ENCODE data around the gene GPS1. TPM values are rescaled to one million over a fixed set of nuclear protein-coding genes. Genes with fewer than 3 reads are reported as not detected.

The GPS1 gene
- total RNA-seq, 1 donor from 2014 or later = 103 TPM

- no peak for DNase-seq (ENCODE audit: low spot score)
Observed at GRCh38 chr17:82092995-82093751, 41.5 kb downstream of the GPS1 start.

DNA sequence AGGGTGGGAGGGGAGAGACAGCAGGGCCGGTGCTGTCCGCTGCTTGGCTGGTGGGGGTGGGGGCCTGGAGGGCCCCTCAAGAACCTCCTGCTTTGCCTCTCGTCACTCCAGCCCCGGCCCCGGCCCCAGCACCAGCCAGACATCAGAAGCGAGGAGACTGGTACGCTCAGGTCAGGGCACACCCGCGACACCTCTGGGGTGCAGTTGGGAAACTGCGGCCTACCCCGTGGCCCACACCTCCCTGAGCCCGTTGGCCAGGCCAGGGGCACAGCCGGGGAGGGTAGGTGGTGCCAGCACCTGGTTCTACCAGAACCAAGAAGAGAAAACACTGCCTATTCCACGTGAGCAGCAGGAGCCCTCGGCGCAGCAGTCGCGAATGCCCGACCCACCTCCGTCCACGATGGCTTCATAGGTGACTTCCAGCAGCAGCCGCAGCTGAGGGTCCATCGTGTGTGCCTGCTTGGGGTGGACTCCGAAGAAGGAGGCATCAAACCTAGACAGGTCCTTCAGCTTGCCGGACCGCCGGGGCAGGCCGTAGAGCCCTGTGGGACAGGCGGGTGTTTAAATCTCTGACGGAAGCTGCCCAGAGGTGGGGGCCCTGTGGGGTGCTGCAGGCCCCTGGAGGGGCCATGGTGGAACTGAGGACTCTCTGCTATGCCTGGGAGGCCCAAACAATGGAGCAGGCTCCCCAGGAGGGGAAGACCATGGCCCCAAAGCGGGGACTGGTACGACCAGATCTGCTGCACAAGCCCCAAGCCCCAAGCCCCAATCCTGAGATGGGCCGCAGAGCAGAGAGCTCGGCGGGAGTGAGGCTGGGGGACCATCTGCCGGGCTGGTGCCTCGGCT lies 43.5 kb downstream of the GPS1 start:
- Mint-ChIP-seq H3K27ac (no peak overlapping the region), H3K36me3 (ENCODE audit: low read depth) (peaks cover 34% of the 10 kb centered on the region), H3K9me3 (no peaks in the 10 kb centered on the region), H3K4me1 (ENCODE audit: low read depth) (peaks cover 7% of the 10 kb centered on the region), H3K27me3 (ENCODE audit: low read depth) (no peaks in the 10 kb centered on the region), H3K4me3 (ENCODE audit: low read depth) (peak overlapping the region; percentile 77)
- DNase-seq (ENCODE audit: low spot score) = no peak
- intact Hi-C loops (cut with micrococcal nuclease) = no loop called here

More at GRCh38 chr17:82092995-82093751, 41.5 kb downstream of the GPS1 start:
- peaks cover 4% of the 10 kb centered on the region for H3K4me1 Mint-ChIP-seq (ENCODE audit: low read depth)
- H3K4me3 Mint-ChIP-seq (ENCODE audit: low read depth) = no peak overlapping the region
- H3K36me3 Mint-ChIP-seq (ENCODE audit: low read depth) = peaks cover 36% of the 10 kb centered on the region
- intact Hi-C loops (cut with micrococcal nuclease) = no loop called here
- H3K9me3 Mint-ChIP-seq = no peaks in the 10 kb centered on the region
- H3K27ac Mint-ChIP-seq = peak overlapping the region; percentile 49
- H3K27me3 Mint-ChIP-seq (ENCODE audit: low read depth) = no peaks in the 10 kb centered on the region

GRCh38 chr17:82095777-82096708 lies 44.3 kb downstream of the GPS1 start:
- peaks cover 7% of the 10 kb centered on the region for H3K4me1 Mint-ChIP-seq (ENCODE audit: low read depth)
- H3K27ac Mint-ChIP-seq = peak overlapping the region; percentile 49
- no peaks in the 10 kb centered on the region for H3K27me3 Mint-ChIP-seq (ENCODE audit: low read depth)
- peaks cover 32% of the 10 kb centered on the region for H3K36me3 Mint-ChIP-seq (ENCODE audit: low read depth)
- intact Hi-C loops (cut with micrococcal nuclease) = no loop called here
- no peak for DNase-seq (ENCODE audit: low spot score)
- H3K9me3 Mint-ChIP-seq = no peaks in the 10 kb centered on the region
- H3K4me3 Mint-ChIP-seq (ENCODE audit: low read depth) = peak overlapping the region; percentile 77

DNA sequence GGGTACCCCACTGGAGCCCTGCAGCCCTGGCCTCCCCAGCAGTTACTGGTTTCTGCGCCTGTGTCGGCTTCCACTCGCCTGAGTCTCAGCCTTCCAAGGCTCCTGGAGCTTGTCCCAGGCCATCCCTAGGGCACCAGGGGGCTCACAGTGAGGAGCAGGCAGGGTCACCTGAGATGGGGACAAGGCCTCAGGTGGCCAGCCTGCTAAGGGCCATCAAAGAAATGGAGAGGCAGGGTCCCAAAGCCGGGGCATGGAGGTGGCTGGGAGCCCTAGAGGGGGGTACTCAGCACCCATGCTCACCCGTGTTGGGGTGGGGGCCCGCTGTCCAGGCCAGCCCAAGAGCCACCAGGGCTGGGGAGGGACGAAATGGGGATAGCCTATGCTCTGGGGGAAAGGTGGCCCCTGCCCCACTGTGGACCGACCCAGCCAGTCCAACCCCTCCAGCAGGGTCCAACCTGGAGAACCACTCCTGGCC lies 45.0 kb downstream of the GPS1 start:
- no peaks in the 10 kb centered on the region for H3K27me3 Mint-ChIP-seq (ENCODE audit: low read depth)
- H3K4me1 Mint-ChIP-seq (ENCODE audit: low read depth) = peaks cover 7% of the 10 kb centered on the region
- intact Hi-C loops (cut with micrococcal nuclease) = no loop called here
- DNase-seq (ENCODE audit: low spot score) = no peak
- no peaks in the 10 kb centered on the region for H3K9me3 Mint-ChIP-seq
- peaks cover 31% of the 10 kb centered on the region for H3K36me3 Mint-ChIP-seq (ENCODE audit: low read depth)
- peak overlapping the region; percentile 55 for H3K27ac Mint-ChIP-seq
- H3K4me3 Mint-ChIP-seq (ENCODE audit: low read depth) = peak overlapping the region; percentile 77

GRCh38 chr17:82097184-82097918 lies 45.7 kb downstream of the GPS1 start:
- Mint-ChIP-seq H3K9me3 (no peaks in the 10 kb centered on the region), H3K4me1 (ENCODE audit: low read depth) (peaks cover 7% of the 10 kb centered on the region), H3K36me3 (ENCODE audit: low read depth) (peaks cover 30% of the 10 kb centered on the region), H3K4me3 (ENCODE audit: low read depth) (peak overlapping the region; percentile 77), H3K27ac (peak overlapping the region; percentile 55), H3K27me3 (ENCODE audit: low read depth) (no peaks in the 10 kb centered on the region)
- intact Hi-C loops (cut with micrococcal nuclease) = no loop called here
- DNase-seq (ENCODE audit: low spot score) = no peak

- peaks cover 7% of the 10 kb centered on the region for H3K4me1 Mint-ChIP-seq (ENCODE audit: low read depth)
- H3K4me3 Mint-ChIP-seq (ENCODE audit: low read depth) = peak overlapping the region; percentile 70
- no peaks in the 10 kb centered on the region for H3K9me3 Mint-ChIP-seq
- peaks cover 32% of the 10 kb centered on the region for H3K36me3 Mint-ChIP-seq (ENCODE audit: low read depth)
- no peak for DNase-seq (ENCODE audit: low spot score)
- H3K27ac Mint-ChIP-seq = peak overlapping the region; percentile 12
- intact Hi-C loops (cut with micrococcal nuclease) = loop anchor here (1.0 kb wide), 1 partner anchor 8 kb away; no protein-coding TSS in a partner anchor
- no peaks in the 10 kb centered on the region for H3K27me3 Mint-ChIP-seq (ENCODE audit: low read depth)
Observed at GRCh38 chr17:82097919-82098168, 46.1 kb downstream of the GPS1 start.

DNA sequence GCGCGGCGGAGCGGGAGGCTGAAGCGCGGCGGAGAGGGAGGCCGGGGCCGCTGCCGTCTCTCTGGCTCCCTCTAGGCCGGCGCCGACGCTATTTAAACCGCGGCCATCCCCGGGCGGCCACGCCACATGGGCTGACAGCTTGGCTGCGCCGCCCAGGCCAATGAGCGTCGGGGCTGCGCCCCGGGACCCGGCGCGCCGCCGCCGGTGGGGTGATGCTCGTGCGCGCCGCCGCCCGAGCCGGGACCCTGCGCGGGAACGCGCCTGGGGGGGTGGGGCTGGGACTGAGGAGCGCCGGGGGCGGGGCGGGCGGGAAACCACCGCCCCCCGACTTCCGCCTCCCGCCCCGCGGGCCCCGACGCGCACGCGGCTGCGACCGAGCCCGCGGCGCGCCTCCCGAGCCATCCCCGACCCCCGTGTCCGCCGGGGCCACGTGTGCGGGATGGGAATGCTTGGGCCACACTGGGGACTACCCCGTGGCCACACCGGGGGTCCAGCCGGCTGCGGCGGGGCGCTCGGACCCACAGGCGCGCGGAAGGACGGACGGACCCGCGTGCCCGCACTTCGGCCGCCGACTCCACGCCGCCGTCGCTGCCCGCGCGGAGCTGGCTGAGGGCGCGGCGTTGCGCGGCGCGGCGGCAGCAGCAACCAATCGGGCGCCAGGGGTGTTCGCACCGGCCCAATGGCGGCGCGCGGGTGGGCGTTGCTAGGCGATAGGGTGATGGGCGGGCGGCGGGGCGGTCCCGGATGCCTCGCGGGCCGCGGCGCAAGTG lies 46.7 kb downstream of the GPS1 start, which contains the start of gene FASN:
TSS of gene FASN (minus strand) at position 68 of the 770 bp plus-strand sequence. CDS start 1,791 bp downstream, outside the sequence.
- peak within 1 kb of the TSS; percentile 55 for H3K27ac Mint-ChIP-seq
- H3K4me1 Mint-ChIP-seq (ENCODE audit: low read depth) = peaks cover 5% of the 10 kb centered on the region
- DNase-seq (ENCODE audit: low spot score) = peak; percentile 91
- H3K9me3 Mint-ChIP-seq = no peaks in the 10 kb centered on the region
- intact Hi-C loops (cut with micrococcal nuclease) = loop anchor here (1.0 kb wide), 1 partner anchor 8 kb away; no protein-coding TSS in a partner anchor
- peak within 1 kb of the TSS; percentile 77 for H3K4me3 Mint-ChIP-seq (ENCODE audit: low read depth)
- H3K27me3 Mint-ChIP-seq (ENCODE audit: low read depth) = no peaks in the 10 kb centered on the region
- peaks cover 28% of the 10 kb centered on the region for H3K36me3 Mint-ChIP-seq (ENCODE audit: low read depth)

GRCh38 chr17:82098939-82099763 lies 47.5 kb downstream of the GPS1 start:
- Mint-ChIP-seq H3K9me3 (no peaks in the 10 kb centered on the region), H3K36me3 (ENCODE audit: low read depth) (peaks cover 27% of the 10 kb centered on the region), H3K4me1 (ENCODE audit: low read depth) (peaks cover 5% of the 10 kb centered on the region), H3K27me3 (ENCODE audit: low read depth) (no peaks in the 10 kb centered on the region), H3K27ac (peak overlapping the region; percentile 90), H3K4me3 (ENCODE audit: low read depth) (peak overlapping the region; percentile 85)
- intact Hi-C loops (cut with micrococcal nuclease) = loop anchor here (1.0 kb wide), 1 partner anchor 7 kb away; no protein-coding TSS in a partner anchor
- DNase-seq (ENCODE audit: low spot score) = no peak

GRCh38 chr17:82100502-82101298 lies 49.0 kb downstream of the GPS1 start:
- peaks cover 5% of the 10 kb centered on the region for H3K4me1 Mint-ChIP-seq (ENCODE audit: low read depth)
- H3K9me3 Mint-ChIP-seq = no peaks in the 10 kb centered on the region
- H3K27ac Mint-ChIP-seq = no peak overlapping the region
- no peaks in the 10 kb centered on the region for H3K27me3 Mint-ChIP-seq (ENCODE audit: low read depth)
- H3K36me3 Mint-ChIP-seq (ENCODE audit: low read depth) = peaks cover 18% of the 10 kb centered on the region
- intact Hi-C loops (cut with micrococcal nuclease) = loop anchor here (5.0 kb wide), 1 partner anchor 52 kb away; no protein-coding TSS in a partner anchor
- peak overlapping the region; percentile 85 for H3K4me3 Mint-ChIP-seq (ENCODE audit: low read depth)
- DNase-seq (ENCODE audit: low spot score) = no peak

- H3K4me3 Mint-ChIP-seq (ENCODE audit: low read depth) = no peak overlapping the region
Observed at GRCh38 chr17:82101301-82101715, 49.6 kb downstream of the GPS1 start.

More at GRCh38 chr17:82101301-82101715, 49.6 kb downstream of the GPS1 start:
- DNase-seq (ENCODE audit: low spot score) = no peak
- Mint-ChIP-seq H3K27me3 (ENCODE audit: low read depth) (no peaks in the 10 kb centered on the region), H3K9me3 (no peaks in the 10 kb centered on the region), H3K4me1 (ENCODE audit: low read depth) (peaks cover 7% of the 10 kb centered on the region), H3K36me3 (ENCODE audit: low read depth) (peaks cover 12% of the 10 kb centered on the region), H3K27ac (no peak overlapping the region)
- intact Hi-C loops (cut with micrococcal nuclease) = loop anchor here (5.0 kb wide), 1 partner anchor 51 kb away; no protein-coding TSS in a partner anchor
